Right ventricle myocardium inferior (tissue), 1 donor: ENCODE results near the gene MARCHF2. TPM values are rescaled to one million over a fixed set of nuclear protein-coding genes. Genes with fewer than 3 reads are reported as not detected.
A peak's percentile ranks its signal among the peaks of the same experiment; 100 is the strongest.

ENCODE experiments used
- ATAC-seq: fragments of 200-7000 bp; cut with Tn5 transposase; one replicate; pipeline ENCODE4 v1.9.1; 2020; ENCODE audit warnings: mild to moderate bottlenecking, moderate library complexity
- DNase-seq: peaks from one replicate; pipeline ENCODE4 v3.0.0; 2021; ENCODE audit errors: missing footprints
- intact Hi-C: fragments of 100-400 bp; cut with DNase I; formaldehyde crosslinking; loops from one replicate; pipeline ENCODE4 v1.11.0; 2022
- total RNA-seq: library from RNA; stranded (reverse); fragmentation: NEBNext Ultra II Directional; extraction: Animal tissue kit (Norgen Biotek cat#: 25700); gene quantifications from one replicate; pipeline ENCODE4 v1.2.1, GENCODE V29; 2021
- donor health status: DM: no; HTN: yes; CAD: no; lungs with severe emphysema.

Gene MARCHF2
- total RNA-seq, 1 donor from 2014 or later = 110 TPM

DNA sequence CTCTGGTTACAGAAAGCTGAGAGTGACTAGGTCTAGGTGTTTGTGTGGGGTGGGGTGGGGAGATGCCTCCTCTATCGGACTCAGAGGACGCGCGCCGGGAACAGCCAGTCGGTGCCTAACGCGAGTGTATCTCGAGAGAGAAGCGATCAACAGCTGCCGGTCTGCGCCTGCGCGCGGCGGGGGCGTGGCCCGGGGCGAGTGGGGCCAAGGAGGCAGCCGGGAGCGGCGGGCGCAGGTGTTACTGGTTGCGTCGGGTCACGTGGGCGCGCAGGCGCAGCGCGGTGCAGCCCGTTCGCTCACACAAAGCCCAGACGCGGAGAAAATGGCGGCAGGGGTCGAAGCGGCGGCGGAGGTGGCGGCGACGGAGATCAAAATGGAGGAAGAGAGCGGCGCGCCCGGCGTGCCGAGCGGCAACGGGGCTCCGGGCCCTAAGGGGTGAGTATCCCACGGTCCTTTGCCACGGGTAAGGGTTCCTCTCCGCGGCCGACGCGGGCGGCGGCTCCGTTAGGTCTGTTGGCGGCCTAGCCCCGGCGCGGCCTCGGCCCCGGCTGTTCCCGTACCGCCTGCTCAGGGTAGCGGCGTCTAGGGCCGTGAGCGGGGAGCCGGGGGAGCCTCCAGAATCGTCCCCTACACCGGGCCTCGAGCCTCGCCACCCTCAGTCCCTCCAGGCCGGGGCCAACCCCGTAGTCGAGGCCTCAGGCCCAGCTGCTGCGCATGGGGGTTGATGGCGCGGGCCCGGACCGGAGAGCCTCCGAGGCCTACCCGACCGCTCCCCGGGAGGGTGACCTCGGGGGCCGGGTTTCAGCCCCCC is 31.8 kb downstream of the MARCHF2 start, which contains the start of gene HNRNPM:
Gene HNRNPM, plus strand, starts transcription at position 299 of the 811 bp plus-strand sequence. Its CDS starts 24 bp downstream, at position 323.
- DNase-seq (peak; percentile 100), ATAC-seq (peak; percentile 99)
- intact Hi-C loops = loop anchor here (1.0 to 5.0 kb wide), 3 partner anchors 32 to 613 kb away; partner anchors contain the start of genes EVI5L, MARCHF2 and RAB11B

DNA sequence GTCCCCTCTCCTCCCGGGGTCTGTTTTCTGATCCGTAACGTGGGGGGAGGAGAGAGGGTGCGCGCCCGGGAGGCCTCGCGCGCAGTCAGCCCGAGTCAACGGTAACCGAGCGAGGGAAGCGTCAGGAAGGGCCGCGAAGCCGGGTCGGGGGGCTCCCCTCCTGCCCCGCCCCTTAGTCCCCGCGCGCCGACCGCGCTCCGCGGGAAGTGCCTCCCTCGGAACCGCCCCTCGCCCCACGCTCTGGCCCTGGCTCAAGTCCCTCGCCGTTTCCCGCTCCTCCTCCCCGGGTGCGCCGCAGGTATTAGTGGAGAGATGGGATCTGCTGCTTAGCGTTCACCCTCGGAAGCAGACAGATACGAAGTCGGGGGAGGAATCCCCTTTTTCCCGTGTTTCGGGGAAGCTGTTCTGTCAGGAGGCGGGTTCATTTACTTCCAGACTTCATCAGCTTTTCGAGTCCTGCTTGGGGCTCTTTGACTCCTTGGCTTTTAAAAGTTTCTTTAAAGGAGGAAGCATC is 32.4 kb downstream of the MARCHF2 start:
- ATAC-seq (peak; percentile 63), DNase-seq (peak; percentile 78)

DNA sequence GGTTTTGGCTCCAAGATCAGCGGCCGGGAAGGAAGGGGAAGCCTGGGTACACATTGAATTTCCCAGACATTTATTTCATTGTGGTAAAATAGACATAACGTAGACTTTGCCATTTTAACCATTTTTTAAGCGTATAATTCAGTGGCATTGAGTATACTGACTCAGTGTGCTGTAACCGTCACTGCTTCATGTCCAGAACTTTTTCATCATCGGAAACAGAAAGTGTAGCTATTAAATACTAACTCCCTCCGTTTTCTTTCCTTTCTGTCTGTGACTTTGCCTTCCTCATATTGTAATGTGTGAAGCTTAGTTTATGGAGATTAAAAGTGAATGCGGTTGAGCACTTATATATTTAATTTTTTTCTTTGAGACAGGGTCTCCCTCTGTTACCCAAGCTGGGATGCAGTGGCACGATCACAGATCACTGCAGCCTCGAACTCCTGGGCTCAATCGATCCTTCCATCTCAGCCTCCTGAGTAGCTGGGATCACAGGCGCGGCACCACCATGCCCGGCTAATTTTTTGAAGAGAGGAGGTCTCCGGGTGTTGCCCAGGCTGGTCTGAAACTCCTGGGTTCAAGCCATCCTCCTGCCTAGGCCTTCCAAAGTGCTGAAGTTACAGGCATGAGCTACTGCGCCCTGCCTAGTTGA is 33.1 kb downstream of the MARCHF2 start:
- DNase-seq = no peak
- intact Hi-C loops = loop anchor here (5.0 kb wide), 1 partner anchor 614 kb away; the partner anchor contains the start of gene EVI5L
- ATAC-seq = no peak

More for the DNA sequence above, 32.4 kb downstream of the MARCHF2 start:
- intact Hi-C loops = loop anchor here (5.0 kb wide), 1 partner anchor 613 kb away; the partner anchor contains the start of gene EVI5L

DNA sequence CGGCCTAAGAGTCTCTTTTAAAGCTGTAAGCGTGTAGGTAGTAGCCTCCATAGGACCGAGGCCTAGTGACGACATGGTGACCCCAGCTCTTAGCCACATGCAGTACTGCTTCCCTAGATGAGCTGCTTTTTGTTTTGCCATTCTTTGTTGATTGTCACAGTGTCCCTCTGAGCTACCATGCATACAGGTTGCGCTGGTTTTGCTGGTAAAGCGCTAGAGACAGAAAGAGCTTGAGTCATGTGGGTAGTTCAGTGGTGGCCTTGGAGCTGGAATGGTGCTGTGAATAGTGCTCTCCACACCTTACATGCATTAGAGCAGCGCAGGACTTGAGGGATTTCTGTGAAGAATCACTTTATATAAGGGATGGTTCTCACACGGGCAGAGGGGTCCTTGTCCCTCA is 36.7 kb downstream of the MARCHF2 start:
- ATAC-seq (no peak), DNase-seq (no peak)
- intact Hi-C loops = loop anchor here (5.0 kb wide), 1 partner anchor 618 kb away; the partner anchor contains the start of gene EVI5L

- DNase-seq = no peak
- intact Hi-C loops = no loop called here
- ATAC-seq = no peak
Observed at GRCh38 chr19:8451377-8451776, 38.3 kb downstream of the MARCHF2 start.

DNA sequence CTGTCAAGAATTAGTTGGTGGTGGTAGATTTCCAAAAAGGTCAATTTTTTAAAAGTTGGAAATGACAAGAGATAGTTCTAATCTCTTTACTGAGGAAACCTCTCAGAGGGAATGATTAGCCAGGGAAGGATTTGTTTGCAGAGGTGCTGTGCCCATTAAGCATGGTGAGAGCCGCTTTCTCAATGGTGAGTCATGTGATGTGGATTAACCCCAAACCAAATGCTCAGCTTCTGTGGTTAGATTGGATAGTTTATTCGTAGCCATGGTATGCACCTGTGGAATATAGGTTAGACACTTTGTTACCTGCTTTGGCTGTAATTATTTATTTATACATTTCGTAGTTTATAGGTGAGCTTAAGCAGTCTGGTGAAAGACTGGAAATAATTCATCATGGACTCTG is 38.8 kb downstream of the MARCHF2 start:
- intact Hi-C loops = no loop called here
- ATAC-seq = no peak
- DNase-seq = no peak

GRCh38 chr19:8452446-8453123 is 39.5 kb downstream of the MARCHF2 start:
- DNase-seq (no peak), ATAC-seq (peak; percentile 39)
- intact Hi-C loops = no loop called here

- no peak for DNase-seq
- intact Hi-C loops = no loop called here
- no peak for ATAC-seq
Observed at GRCh38 chr19:8453616-8454015, 40.5 kb downstream of the MARCHF2 start.

DNA sequence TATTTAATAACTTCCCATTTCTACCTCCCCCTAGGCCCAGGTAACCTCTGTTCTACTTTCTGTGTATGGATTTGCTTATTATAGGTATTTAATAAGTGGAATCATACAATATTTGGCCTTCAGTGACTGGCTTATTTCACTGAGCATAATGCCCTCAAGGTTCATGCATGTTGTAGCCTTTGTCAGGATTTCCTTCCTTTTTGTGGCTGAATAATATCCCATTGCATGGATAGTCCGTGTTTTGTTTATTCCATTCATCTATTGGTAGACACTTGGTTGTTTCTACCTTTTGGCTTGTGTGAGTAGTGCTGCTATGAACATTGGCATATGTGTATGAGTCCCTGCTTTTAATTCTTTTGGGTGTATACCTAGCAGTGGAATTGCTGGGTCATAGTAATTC is 41.1 kb downstream of the MARCHF2 start:
- DNase-seq = no peak
- intact Hi-C loops = no loop called here
- no peak for ATAC-seq

- intact Hi-C loops = loop anchor here (5.0 kb wide), 1 partner anchor 52 kb away; no protein-coding TSS in a partner anchor
- no peak for DNase-seq
Observed at GRCh38 chr19:8455018-8455417, 41.9 kb downstream of the MARCHF2 start.

GRCh38 chr19:8456064-8456463 is 43.0 kb downstream of the MARCHF2 start:
- DNase-seq (no peak), ATAC-seq (peak; percentile 52)
- intact Hi-C loops = loop anchor here (5.0 kb wide), 1 partner anchor 51 kb away; no protein-coding TSS in a partner anchor

More at GRCh38 chr19:8455018-8455417, 41.9 kb downstream of the MARCHF2 start:
- ATAC-seq = no peak

DNA sequence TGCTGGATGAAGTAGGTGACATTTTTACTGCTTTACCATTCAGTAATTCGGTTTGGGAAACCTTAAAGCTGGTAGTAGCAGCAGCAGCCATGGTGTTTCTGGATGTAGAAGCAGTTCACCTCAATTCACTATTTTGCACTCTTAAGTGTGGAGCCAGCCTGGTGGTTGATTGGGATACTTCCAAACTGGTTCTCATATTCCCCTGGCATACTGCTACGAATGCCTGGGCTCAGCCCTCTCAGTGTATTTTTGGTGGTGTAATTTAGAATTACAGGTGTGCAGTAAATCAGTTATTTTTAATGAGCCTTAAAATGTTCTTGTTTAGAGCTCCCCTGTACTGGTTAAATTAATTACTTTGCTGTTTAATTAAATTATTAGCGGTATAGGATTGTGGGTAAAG is 44.1 kb downstream of the MARCHF2 start:
- intact Hi-C loops = loop anchor here (1.0 to 5.0 kb wide), 2 partner anchors 14 to 50 kb away; no protein-coding TSS in a partner anchor
- no peak for ATAC-seq
- DNase-seq = no peak

DNA sequence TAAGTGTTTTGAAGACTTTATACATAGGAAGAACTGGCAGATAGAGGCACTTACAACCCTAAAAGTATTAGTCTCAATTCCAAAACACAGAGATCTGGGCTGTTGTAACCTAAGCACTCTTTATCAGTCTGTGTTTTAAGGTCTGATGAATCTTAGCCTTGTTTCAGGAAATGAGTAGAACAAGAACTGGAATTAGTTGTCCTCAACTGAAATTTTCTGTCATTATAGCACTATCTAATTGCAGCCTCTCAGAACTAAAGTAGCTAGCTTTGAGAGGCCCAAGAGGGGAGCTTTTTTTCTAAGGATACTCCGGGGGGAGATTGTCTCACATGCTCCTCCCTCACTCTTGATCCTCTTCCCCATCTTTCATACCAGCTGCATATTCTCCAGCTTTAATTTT is 44.7 kb downstream of the MARCHF2 start:
- DNase-seq (no peak), ATAC-seq (no peak)
- intact Hi-C loops = loop anchor here (1.0 to 5.0 kb wide), 2 partner anchors 13 to 49 kb away; no protein-coding TSS in a partner anchor

GRCh38 chr19:8458380-8458779 is 45.3 kb downstream of the MARCHF2 start:
- no peak for DNase-seq
- intact Hi-C loops = loop anchor here (5.0 kb wide), 1 partner anchor 49 kb away; no protein-coding TSS in a partner anchor
- no peak for ATAC-seq

- intact Hi-C loops = loop anchor here (5.0 kb wide), 1 partner anchor 48 kb away; no protein-coding TSS in a partner anchor
- ATAC-seq (no peak), DNase-seq (no peak)
Observed at GRCh38 chr19:8459095-8459494, 46.0 kb downstream of the MARCHF2 start.

- peak; percentile 50 for ATAC-seq
- intact Hi-C loops = loop anchor here (5.0 kb wide), 1 partner anchor 48 kb away; no protein-coding TSS in a partner anchor
- no peak for DNase-seq
Observed at GRCh38 chr19:8459520-8460270, 46.6 kb downstream of the MARCHF2 start.

DNA sequence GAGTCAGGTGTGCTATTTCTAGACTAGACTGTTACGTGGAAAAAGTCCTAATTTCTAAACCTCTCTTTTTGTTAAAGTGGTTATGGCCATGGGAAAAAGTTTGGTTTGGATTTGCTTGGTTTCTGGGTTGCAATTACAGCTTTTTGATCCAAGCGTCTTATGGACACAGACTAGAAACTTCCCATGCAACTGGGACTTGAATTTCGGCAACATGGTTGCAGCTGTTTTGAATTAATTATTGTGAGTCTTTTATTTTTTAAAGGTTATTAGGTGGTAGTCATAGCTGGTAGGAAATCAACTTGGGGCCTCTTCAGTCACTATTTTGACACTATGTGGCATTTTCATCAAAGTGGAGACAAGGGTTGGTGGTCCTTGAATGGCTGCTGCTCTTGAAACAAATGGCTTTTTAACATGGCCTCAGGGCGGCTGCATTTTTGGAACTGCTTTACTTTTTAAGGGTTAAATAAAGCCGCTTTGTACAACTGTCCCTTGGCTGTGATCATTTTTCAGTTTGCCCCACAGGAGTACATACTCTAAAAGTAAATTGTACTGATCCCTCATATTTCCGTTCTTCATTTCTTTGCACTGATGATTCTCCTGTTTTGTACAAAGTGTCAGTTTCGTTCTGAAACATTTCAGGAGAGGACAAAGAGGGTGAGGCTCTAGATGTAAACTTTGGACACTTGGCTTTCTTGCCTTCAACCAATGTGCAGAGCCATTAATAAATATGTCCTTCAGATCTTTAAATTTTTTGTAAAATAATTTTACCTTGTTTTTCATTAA is 47.6 kb downstream of the MARCHF2 start:
- intact Hi-C loops = no loop called here
- ATAC-seq (no peak), DNase-seq (no peak)
